GM23338 (cell line): Measurements from ENCODE around the gene TMEM14B. TPM values are rescaled to one million over a fixed set of nuclear protein-coding genes. Genes with fewer than 3 reads are reported as not detected.

Experiments
- ATAC-seq: fragments of 200-7000 bp; cut with Tn5 transposase; 3 replicates; pipeline ENCODE4 v1.9.1; 2020
- DNase-seq: peaks from one replicate; pipeline ENCODE4 v3.0.0-alpha.2; 2015; ENCODE audit warnings: low spot score
- H2AFZ ChIP-seq: fragments of 200-600 bp; sonication (generic); 2 replicates; pipeline ENCODE4 v1.8.0; 2016; ENCODE audit warnings: antibody characterized with exemption, mild to moderate bottlenecking, moderate library complexity
- H3F3A ChIP-seq: fragments of 200-600 bp; sonication (generic); replicated peaks from 2 replicates; pipeline ENCODE4 v1.8.0; 2017; ENCODE audit warnings: antibody characterized with exemption, mixed run types, low read depth
- H3K27ac ChIP-seq: fragments of 200-600 bp; sonication (generic); 2 replicates; pipeline ENCODE4 v1.6.1; 2016; ENCODE audit warnings: low read depth
- H3K27me3 ChIP-seq: fragments of 200-600 bp; sonication (generic); 2 replicates; pipeline ENCODE4 v1.8.0; 2016; ENCODE audit warnings: mild to moderate bottlenecking, mixed run types, moderate library complexity; ENCODE audit not compliant: insufficient read depth
- H3K36me3 ChIP-seq: fragments of 200-600 bp; sonication (generic); 2 replicates; pipeline ENCODE4 v1.8.0; 2016; ENCODE audit warnings: mild to moderate bottlenecking; ENCODE audit not compliant: insufficient read depth
- H3K4me1 ChIP-seq: fragments of 200-600 bp; sonication (generic); 2 replicates; pipeline ENCODE4 v1.8.0; 2016; ENCODE audit warnings: mild to moderate bottlenecking, moderate library complexity; ENCODE audit not compliant: insufficient read depth
- H3K4me2 ChIP-seq: fragments of 200-600 bp; sonication (generic); 2 replicates; pipeline ENCODE4 v1.7.1; 2017; ENCODE audit warnings: mixed run types
- H3K4me3 ChIP-seq: fragments of 200-600 bp; sonication (generic); 2 replicates; pipeline ENCODE4 v1.6.1; 2016; ENCODE audit warnings: mixed run types
- H3K79me2 ChIP-seq: fragments of 200-600 bp; sonication (generic); replicated peaks from 2 replicates; pipeline ENCODE4 v1.8.0; 2017; ENCODE audit warnings: mild to moderate bottlenecking; ENCODE audit not compliant: insufficient read depth
- H3K9me2 ChIP-seq: fragments of 200-600 bp; sonication (generic); 2 replicates; pipeline ENCODE4 v1.8.0; 2017; ENCODE audit not compliant: insufficient read depth
- H4K20me1 ChIP-seq: fragments of 200-600 bp; sonication (generic); replicated peaks from 2 replicates; pipeline ENCODE4 v1.8.0; 2017; ENCODE audit warnings: mild to moderate bottlenecking; ENCODE audit not compliant: insufficient read depth
- H3K27ac Mint-ChIP-seq: 2 replicates; pipeline ENCODE4 v1.8.0; 2020; ENCODE audit warnings: inconsistent platforms, mild to moderate bottlenecking, moderate library complexity, mixed read lengths
- H3K27me3 Mint-ChIP-seq: 3 replicates; pipeline ENCODE4 v1.8.0; 2022; ENCODE audit warnings: low read depth, mild to moderate bottlenecking, moderate library complexity, mixed read lengths, inconsistent platforms; ENCODE audit not compliant: insufficient read depth, poor library complexity
- H3K36me3 Mint-ChIP-seq: 3 replicates; pipeline ENCODE4 v1.8.0; 2021; ENCODE audit warnings: low read depth, mild to moderate bottlenecking, inconsistent platforms, moderate library complexity, mixed read lengths
- H3K4me1 Mint-ChIP-seq: 3 replicates; pipeline ENCODE4 v1.8.0; 2020; ENCODE audit warnings: mild to moderate bottlenecking, inconsistent platforms, mixed read lengths
- H3K4me3 Mint-ChIP-seq: 3 replicates; pipeline ENCODE4 v1.8.0; 2021; ENCODE audit warnings: moderate library complexity, mild to moderate bottlenecking, inconsistent platforms, mixed read lengths
- H3K9me3 Mint-ChIP-seq: 3 replicates; pipeline ENCODE4 v1.8.0; 2020; ENCODE audit warnings: moderate library complexity, mild to moderate bottlenecking, inconsistent platforms, mixed read lengths
- CREB1 ChIP-seq: fragments of 250-450 bp; sonication (Bioruptor Pico); IDR thresholded peaks from 2 replicates; pipeline ENCODE4 v1.5.0; 2020; ENCODE audit warnings: low read depth, mild to moderate bottlenecking, moderate library complexity
- EZH2phosphoT487 ChIP-seq: fragments of 200-600 bp; sonication (generic); IDR thresholded peaks from one replicate; pipeline ENCODE4 v1.8.1; 2018; ENCODE audit warnings: antibody characterized with exemption; ENCODE audit not compliant: unreplicated experiment
- POLR2AphosphoS5 ChIP-seq: IDR thresholded peaks from 2 replicates; pipeline ENCODE4 v1.6.1; 2016; ENCODE audit warnings: antibody characterized with exemption, low read depth
- REST ChIP-seq: IDR thresholded peaks from one replicate; pipeline ENCODE4 v1.6.1; 2018; ENCODE audit warnings: antibody characterized with exemption; ENCODE audit not compliant: unreplicated experiment
- STAT1 ChIP-seq: IDR thresholded peaks from one replicate; pipeline ENCODE4 v1.6.1; 2016; ENCODE audit warnings: antibody characterized with exemption; ENCODE audit not compliant: unreplicated experiment
- ZNF114 ChIP-seq: fragments of 250-450 bp; sonication (Bioruptor Pico); IDR thresholded peaks from 2 replicates; pipeline ENCODE4 v1.5.0; 2020; ENCODE audit warnings: mild to moderate bottlenecking, moderate library complexity
- ZNF331 ChIP-seq: fragments of 250-450 bp; sonication (Bioruptor Pico); IDR thresholded peaks from 2 replicates; pipeline ENCODE4 v1.5.0; 2020; ENCODE audit warnings: low read depth, mild to moderate bottlenecking, moderate library complexity
- ZNF462 ChIP-seq: fragments of 250-450 bp; sonication (Bioruptor Pico); IDR thresholded peaks from 2 replicates; pipeline ENCODE4 v1.5.0; 2020; ENCODE audit warnings: mild to moderate bottlenecking, moderate library complexity
- polyA plus RNA-seq: library from polyadenylated mRNA; unstranded; fragments of >200 nt; fragmentation: Nextera tagmentation; extraction: Ambion mirVana; gene quantifications from 2 replicates; pipeline ENCODE4 v1.2.1, GENCODE V29; 2016
- total RNA-seq: library from RNA; depleted of rRNA; stranded (reverse); fragments of >200 nt; shearing (Covaris generic); gene quantifications from 2 replicates; pipeline ENCODE4 v1.2.3, GENCODE V29; 2014
- TF ChIP-seq, protein P1 (sequence below): IDR thresholded peaks from 2 replicates; pipeline ENCODE4 v1.6.1; 2016; ENCODE audit warnings: antibody characterized with exemption

TMEM14B gene
- total and polyA plus RNA-seq, 2 experiments from 2014 or later, result 104 to 210 TPM

- no peak for TF ChIP-seq REST
- no peak for TF ChIP-seq ZNF462
Observed at GRCh38 chr6:10736731-10737130, 10.9 kb upstream of the TMEM14B start (continued).

DNA sequence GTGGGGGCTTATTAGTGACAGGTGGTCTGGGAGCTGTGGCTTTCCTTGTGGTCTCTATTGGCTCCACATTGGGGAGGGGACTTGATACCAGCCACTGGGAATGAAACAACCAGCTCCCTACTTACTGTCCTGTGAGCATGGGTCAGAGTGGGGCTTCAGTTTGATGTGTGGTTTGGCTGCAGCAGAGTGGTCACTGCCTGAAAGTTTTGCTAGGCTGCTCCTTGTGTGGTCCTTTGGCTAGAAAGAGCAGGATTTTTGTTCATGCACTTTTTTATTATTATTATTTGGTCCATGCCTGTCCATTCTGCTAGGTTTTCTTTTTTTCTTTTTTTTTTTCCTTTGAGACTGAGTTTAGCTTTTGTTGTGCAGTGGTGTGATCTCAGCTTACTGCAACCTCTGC lies 7.5 kb upstream of the TMEM14B start:
- peaks cover 10% of the 10 kb centered on the region for H3K27me3 Mint-ChIP-seq
- H3K27ac ChIP-seq, result no peak overlapping the region
- no peak overlapping the region for H2AFZ ChIP-seq
- H3K27ac Mint-ChIP-seq, result no peak overlapping the region
- DNase-seq (no peak), ATAC-seq (no peak)
- H3K4me2 ChIP-seq, result no peak overlapping the region
- peaks cover 17% of the 10 kb centered on the region for H3K36me3 Mint-ChIP-seq
- no peaks in the 10 kb centered on the region for H3K9me3 Mint-ChIP-seq
- no peaks in the 10 kb centered on the region for H3K9me2 ChIP-seq
- H4K20me1 ChIP-seq, result no peaks in the 10 kb centered on the region
- H3K27me3 ChIP-seq, result no peaks in the 10 kb centered on the region
- peaks cover 8% of the 10 kb centered on the region for H3K4me1 Mint-ChIP-seq
- peaks cover 14% of the 10 kb centered on the region; the same call in 1 of the 2 replicates for H3K4me1 ChIP-seq
- no peak overlapping the region for H3K4me3 ChIP-seq
- H3F3A ChIP-seq, result peaks cover 3% of the 10 kb centered on the region; the same call in 1 of the 2 replicates
- H3K36me3 ChIP-seq, result no peaks in the 10 kb centered on the region
- H3K79me2 ChIP-seq, result no peaks in the 10 kb centered on the region; the same call in 1 of the 2 replicates
- H3K4me3 Mint-ChIP-seq, result no peak overlapping the region
- no peak for TF ChIP-seq REST
- TF ChIP-seq CREB1 (CRISPR knock-in tag), result no peak
- no peak for TF ChIP-seq STAT1
- TF ChIP-seq, protein P1, sequence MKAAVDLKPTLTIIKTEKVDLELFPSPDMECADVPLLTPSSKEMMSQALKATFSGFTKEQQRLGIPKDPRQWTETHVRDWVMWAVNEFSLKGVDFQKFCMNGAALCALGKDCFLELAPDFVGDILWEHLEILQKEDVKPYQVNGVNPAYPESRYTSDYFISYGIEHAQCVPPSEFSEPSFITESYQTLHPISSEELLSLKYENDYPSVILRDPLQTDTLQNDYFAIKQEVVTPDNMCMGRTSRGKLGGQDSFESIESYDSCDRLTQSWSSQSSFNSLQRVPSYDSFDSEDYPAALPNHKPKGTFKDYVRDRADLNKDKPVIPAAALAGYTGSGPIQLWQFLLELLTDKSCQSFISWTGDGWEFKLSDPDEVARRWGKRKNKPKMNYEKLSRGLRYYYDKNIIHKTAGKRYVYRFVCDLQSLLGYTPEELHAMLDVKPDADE, result no peak
- TF ChIP-seq POLR2AphosphoS5, result no peak
- no peak for TF ChIP-seq EZH2phosphoT487
- no peak for TF ChIP-seq ZNF331 (CRISPR knock-in tag)
- TF ChIP-seq ZNF114 (CRISPR knock-in tag), result no peak
